Activated T-cell treated with anti-CD3 and anti-CD28 coated beads, Interleukin-2, amount 50 U/mL, for 24 hours (primary cell): Measurements from ENCODE around the gene FGGY.

Experiments
- DNase-seq: peaks from one replicate; pipeline ENCODE4 v3.0.0-alpha.2; 2020
- H3K27ac Mint-ChIP-seq: 2 replicates; pipeline ENCODE4 v1.8.0; 2020; ENCODE audit warnings: mild to moderate bottlenecking, mixed read lengths
- H3K27me3 Mint-ChIP-seq: 2 replicates; pipeline ENCODE4 v1.8.0; 2020; ENCODE audit warnings: mixed read lengths
- H3K36me3 Mint-ChIP-seq: 2 replicates; pipeline ENCODE4 v1.8.0; 2020; ENCODE audit warnings: low read depth, mixed read lengths
- H3K4me1 Mint-ChIP-seq: 2 replicates; pipeline ENCODE4 v1.8.0; 2020; ENCODE audit warnings: low read depth, mixed read lengths
- H3K4me3 Mint-ChIP-seq: 2 replicates; pipeline ENCODE4 v1.8.0; 2020; ENCODE audit warnings: mild to moderate bottlenecking, moderate library complexity, mixed read lengths
- H3K9me3 Mint-ChIP-seq: 2 replicates; pipeline ENCODE4 v1.8.0; 2020; ENCODE audit warnings: mixed read lengths

Gene FGGY

GRCh38 chr1:59359325-59359724, 62.4 kb downstream of the FGGY start:
- Mint-ChIP-seq H3K4me3 (no peak overlapping the region), H3K27me3 (no peaks in the 10 kb centered on the region), H3K27ac (no peak overlapping the region), H3K36me3 (peaks cover 2% of the 10 kb centered on the region), H3K9me3 (no peaks in the 10 kb centered on the region), H3K4me1 (peaks cover 10% of the 10 kb centered on the region)
- DNase-seq = no peak

GRCh38 chr1:59360170-59360569, 63.3 kb downstream of the FGGY start:
- no peak overlapping the region for H3K27ac Mint-ChIP-seq
- H3K27me3 Mint-ChIP-seq = no peaks in the 10 kb centered on the region
- peaks cover 2% of the 10 kb centered on the region for H3K36me3 Mint-ChIP-seq
- peaks cover 3% of the 10 kb centered on the region for H3K4me1 Mint-ChIP-seq
- no peak for DNase-seq
- no peaks in the 10 kb centered on the region for H3K9me3 Mint-ChIP-seq
- no peak overlapping the region for H3K4me3 Mint-ChIP-seq

- Mint-ChIP-seq H3K4me1 (no peaks in the 10 kb centered on the region), H3K4me3 (no peak overlapping the region), H3K27me3 (no peaks in the 10 kb centered on the region), H3K36me3 (peaks cover 2% of the 10 kb centered on the region), H3K27ac (no peak overlapping the region), H3K9me3 (no peaks in the 10 kb centered on the region)
- no peak for DNase-seq
Observed at GRCh38 chr1:59360729-59361128, 63.8 kb downstream of the FGGY start.

- Mint-ChIP-seq H3K27ac (no peak overlapping the region), H3K4me3 (no peak overlapping the region), H3K36me3 (peaks cover 2% of the 10 kb centered on the region), H3K4me1 (no peaks in the 10 kb centered on the region), H3K9me3 (no peaks in the 10 kb centered on the region), H3K27me3 (no peaks in the 10 kb centered on the region)
- no peak for DNase-seq
Observed at GRCh38 chr1:59361766-59362165, 64.9 kb downstream of the FGGY start.

- no peaks in the 10 kb centered on the region for H3K4me1 Mint-ChIP-seq
- peaks cover 5% of the 10 kb centered on the region for H3K36me3 Mint-ChIP-seq
- H3K9me3 Mint-ChIP-seq = no peaks in the 10 kb centered on the region
- no peak overlapping the region for H3K4me3 Mint-ChIP-seq
- no peak overlapping the region for H3K27ac Mint-ChIP-seq
- DNase-seq = no peak
- no peaks in the 10 kb centered on the region for H3K27me3 Mint-ChIP-seq
Observed at GRCh38 chr1:59364037-59364436, 67.1 kb downstream of the FGGY start.

GRCh38 chr1:59366346-59366745, 69.5 kb downstream of the FGGY start:
- DNase-seq = no peak
- Mint-ChIP-seq H3K4me1 (no peaks in the 10 kb centered on the region), H3K27ac (no peak overlapping the region), H3K36me3 (peaks cover 2% of the 10 kb centered on the region), H3K4me3 (no peak overlapping the region), H3K27me3 (no peaks in the 10 kb centered on the region), H3K9me3 (no peaks in the 10 kb centered on the region)

- Mint-ChIP-seq H3K36me3 (peaks cover 2% of the 10 kb centered on the region), H3K27ac (no peak overlapping the region)
Observed at GRCh38 chr1:59367301-59368007, 70.6 kb downstream of the FGGY start.

GRCh38 chr1:59368008-59368670, 71.2 kb downstream of the FGGY start:
- Mint-ChIP-seq H3K36me3 (peaks cover 2% of the 10 kb centered on the region), H3K4me1 (no peaks in the 10 kb centered on the region), H3K27me3 (no peaks in the 10 kb centered on the region)

More at GRCh38 chr1:59367301-59368007, 70.6 kb downstream of the FGGY start:
- Mint-ChIP-seq H3K9me3 (no peaks in the 10 kb centered on the region), H3K4me3 (no peak overlapping the region), H3K27me3 (no peaks in the 10 kb centered on the region), H3K4me1 (no peaks in the 10 kb centered on the region)
- DNase-seq = no peak

GRCh38 chr1:59375321-59376220, 78.7 kb downstream of the FGGY start:
- Mint-ChIP-seq H3K9me3 (peaks cover 11% of the 10 kb centered on the region), H3K27ac (no peak overlapping the region), H3K27me3 (no peaks in the 10 kb centered on the region), H3K4me1 (peaks cover 8% of the 10 kb centered on the region), H3K4me3 (no peak overlapping the region), H3K36me3 (peaks cover 21% of the 10 kb centered on the region)
- DNase-seq = no peak

More at GRCh38 chr1:59368008-59368670, 71.2 kb downstream of the FGGY start:
- H3K4me3 Mint-ChIP-seq = no peak overlapping the region
- no peaks in the 10 kb centered on the region for H3K9me3 Mint-ChIP-seq
- no peak overlapping the region for H3K27ac Mint-ChIP-seq
- DNase-seq = no peak

GRCh38 chr1:59377350-59377904, 80.5 kb downstream of the FGGY start:
- Mint-ChIP-seq H3K4me1 (peaks cover 8% of the 10 kb centered on the region), H3K4me3 (no peak overlapping the region)
- no peak for DNase-seq

GRCh38 chr1:59378621-59379370, 81.9 kb downstream of the FGGY start:
- Mint-ChIP-seq H3K4me1 (peaks cover 8% of the 10 kb centered on the region), H3K27ac (no peak overlapping the region)
- no peak for DNase-seq

More at GRCh38 chr1:59377350-59377904, 80.5 kb downstream of the FGGY start:
- peaks cover 28% of the 10 kb centered on the region for H3K36me3 Mint-ChIP-seq
- H3K27me3 Mint-ChIP-seq = no peaks in the 10 kb centered on the region
- peak overlapping the region; percentile 50 for H3K27ac Mint-ChIP-seq
- H3K9me3 Mint-ChIP-seq = peaks cover 11% of the 10 kb centered on the region

GRCh38 chr1:59379371-59379728, 82.5 kb downstream of the FGGY start:
- Mint-ChIP-seq H3K4me1 (peaks cover 8% of the 10 kb centered on the region), H3K27ac (no peak overlapping the region), H3K36me3 (peaks cover 28% of the 10 kb centered on the region), H3K27me3 (no peaks in the 10 kb centered on the region), H3K9me3 (peaks cover 11% of the 10 kb centered on the region), H3K4me3 (no peak overlapping the region)
- no peak for DNase-seq

More at GRCh38 chr1:59378621-59379370, 81.9 kb downstream of the FGGY start:
- Mint-ChIP-seq H3K9me3 (peaks cover 11% of the 10 kb centered on the region), H3K27me3 (no peaks in the 10 kb centered on the region), H3K4me3 (no peak overlapping the region), H3K36me3 (peaks cover 28% of the 10 kb centered on the region)

- no peak overlapping the region for H3K4me3 Mint-ChIP-seq
- H3K27ac Mint-ChIP-seq = no peak overlapping the region
- DNase-seq = no peak
- H3K9me3 Mint-ChIP-seq = no peaks in the 10 kb centered on the region
- H3K4me1 Mint-ChIP-seq = no peaks in the 10 kb centered on the region
- no peaks in the 10 kb centered on the region for H3K27me3 Mint-ChIP-seq
- H3K36me3 Mint-ChIP-seq = peaks cover 15% of the 10 kb centered on the region
Observed at GRCh38 chr1:59383963-59384362, 87.1 kb downstream of the FGGY start.

- Mint-ChIP-seq H3K9me3 (no peaks in the 10 kb centered on the region), H3K36me3 (peaks cover 15% of the 10 kb centered on the region), H3K27ac (no peak overlapping the region)
Observed at GRCh38 chr1:59384443-59384842, 87.5 kb downstream of the FGGY start.

More at GRCh38 chr1:59384443-59384842, 87.5 kb downstream of the FGGY start:
- DNase-seq = no peak
- no peaks in the 10 kb centered on the region for H3K4me1 Mint-ChIP-seq
- no peaks in the 10 kb centered on the region for H3K27me3 Mint-ChIP-seq
- no peak overlapping the region for H3K4me3 Mint-ChIP-seq
